ENCODE results near the gene DCC. TPM values are rescaled to one million over a fixed set of nuclear protein-coding genes. Genes with fewer than 3 reads are reported as not detected.

The DCC gene
- total RNA-seq, 4 donors from 2014 or later: 0.27 to 2.5 TPM; not detected in 2

GRCh38 chr18:52722904-52723303, 382.9 kb downstream of the DCC start:
- Histone ChIP-seq H3K9me3 (no peaks in the 10 kb centered on the region), H3K36me3 (no peaks in the 10 kb centered on the region), H3K27me3 (no peaks in the 10 kb centered on the region), H3K27ac (no peak overlapping the region), H3K4me3 (no peak overlapping the region), H3K4me1 (peaks cover 0 to under 1% (median 0%) of the 10 kb centered on the region in 4 donors)
- in situ Hi-C loops (cut with MboI; ENCODE audit: low pct_ligation_motif_present in 1 of 4, low pct_unique_long_range_greater_than_20kb in 1 of 4, low sequenced_read_pairs in 3 of 4): loop anchor here in 1 of 4 donors (25.0 kb wide), 1 partner anchor 189 kb away; no protein-coding TSS in a partner anchor
- DNase-seq: no peak
- 82 to 93% methylated on average over 3 of the region's 3 CpGs for WGBS, 2 donors (ENCODE audit: low coverage in 1 of 2)
- intact Hi-C loops (cut with DNase I; ENCODE audit: low total_unique reads): loop anchor here (5.0 kb wide), 1 partner anchor 946 kb away; no protein-coding TSS in a partner anchor
- TF ChIP-seq POLR2AphosphoS5 (IDR thresholded peaks at IDR 0.05) (no peak), EP300 (IDR thresholded peaks at IDR 0.05; ENCODE audit: low read depth) (no peak), POLR2A (IDR thresholded peaks at IDR 0.05) (no peak), CTCF (IDR thresholded peaks at IDR 0.05) (no peak)

GRCh38 chr18:52723550-52723970, 383.6 kb downstream of the DCC start:
- no peaks in the 10 kb centered on the region for H3K9me3 ChIP-seq
- WGBS, 2 donors (ENCODE audit: low coverage in 1 of 2): 77 to 91% methylated on average over 3 of the region's 3 CpGs
- H3K4me1 ChIP-seq: no peaks in the 10 kb centered on the region
- in situ Hi-C loops (cut with MboI; ENCODE audit: low pct_ligation_motif_present in 1 of 4, low pct_unique_long_range_greater_than_20kb in 1 of 4, low sequenced_read_pairs in 3 of 4): loop anchor here in 1 of 4 donors (25.0 kb wide), 1 partner anchor 189 kb away; no protein-coding TSS in a partner anchor
- H3K27ac ChIP-seq: no peak overlapping the region
- TF ChIP-seq CTCF (IDR thresholded peaks at IDR 0.05): no peak
- TF ChIP-seq EP300 (IDR thresholded peaks at IDR 0.05; ENCODE audit: low read depth): no peak
- TF ChIP-seq POLR2A (IDR thresholded peaks at IDR 0.05): no peak
- no peak for TF ChIP-seq POLR2AphosphoS5 (IDR thresholded peaks at IDR 0.05)
- H3K4me3 ChIP-seq: no peak overlapping the region
- no peaks in the 10 kb centered on the region for H3K36me3 ChIP-seq
- DNase-seq: no peak
- intact Hi-C loops (cut with DNase I; ENCODE audit: low total_unique reads): loop anchor here (5.0 kb wide), 1 partner anchor 946 kb away; no protein-coding TSS in a partner anchor
- H3K27me3 ChIP-seq: no peaks in the 10 kb centered on the region

GRCh38 chr18:52730972-52731619, 391.1 kb downstream of the DCC start:
- Histone ChIP-seq H3K4me3 (no peak overlapping the region), H3K27ac (no peak overlapping the region), H3K4me1 (no peaks in the 10 kb centered on the region), H3K27me3 (no peaks in the 10 kb centered on the region), H3K36me3 (no peaks in the 10 kb centered on the region), H3K9me3 (no peaks in the 10 kb centered on the region)
- WGBS, 2 donors (ENCODE audit: low coverage in 1 of 2): 86 to 87% methylated on average over 3 of the region's 3 CpGs
- intact Hi-C loops (cut with DNase I; ENCODE audit: low total_unique reads): no loop called here
- DNase-seq: no peak
- in situ Hi-C loops (cut with MboI; ENCODE audit: low pct_ligation_motif_present in 1 of 4, low pct_unique_long_range_greater_than_20kb in 1 of 4, low sequenced_read_pairs in 3 of 4): no loop called here
- TF ChIP-seq CTCF (IDR thresholded peaks at IDR 0.05) (no peak), POLR2AphosphoS5 (IDR thresholded peaks at IDR 0.05) (no peak)

GRCh38 chr18:52738946-52739345, 398.9 kb downstream of the DCC start:
- no peak overlapping the region for H3K27ac ChIP-seq
- no peaks in the 10 kb centered on the region for H3K4me1 ChIP-seq
- intact Hi-C loops (cut with DNase I; ENCODE audit: low total_unique reads): no loop called here
- TF ChIP-seq CTCF (IDR thresholded peaks at IDR 0.05) (no peak), POLR2AphosphoS5 (IDR thresholded peaks at IDR 0.05) (no peak), POLR2A (IDR thresholded peaks at IDR 0.05) (no peak), EP300 (IDR thresholded peaks at IDR 0.05; ENCODE audit: low read depth) (no peak)
- in situ Hi-C loops (cut with MboI; ENCODE audit: low pct_ligation_motif_present in 1 of 4, low pct_unique_long_range_greater_than_20kb in 1 of 4, low sequenced_read_pairs in 3 of 4): no loop called here
- no peaks in the 10 kb centered on the region for H3K9me3 ChIP-seq
- 79 to 80% methylated on average over 4 to 5 of the region's 5 CpGs for WGBS, 2 donors (ENCODE audit: low coverage in 1 of 2)
- no peak for DNase-seq
- no peaks in the 10 kb centered on the region for H3K27me3 ChIP-seq
- no peaks in the 10 kb centered on the region for H3K36me3 ChIP-seq
- no peak overlapping the region for H3K4me3 ChIP-seq

All from transverse colon (tissue), 4 donors.